Measurements from ENCODE around the gene WFIKKN1. TPM values are rescaled to one million over a fixed set of nuclear protein-coding genes. Genes with fewer than 3 reads are reported as not detected.
A peak's percentile ranks its signal among the peaks of the same experiment; 100 is the strongest.

WFIKKN1 gene
- total and polyA plus RNA-seq, 2 experiments from 2014 or later: 0.43 to 0.88 TPM

DNA sequence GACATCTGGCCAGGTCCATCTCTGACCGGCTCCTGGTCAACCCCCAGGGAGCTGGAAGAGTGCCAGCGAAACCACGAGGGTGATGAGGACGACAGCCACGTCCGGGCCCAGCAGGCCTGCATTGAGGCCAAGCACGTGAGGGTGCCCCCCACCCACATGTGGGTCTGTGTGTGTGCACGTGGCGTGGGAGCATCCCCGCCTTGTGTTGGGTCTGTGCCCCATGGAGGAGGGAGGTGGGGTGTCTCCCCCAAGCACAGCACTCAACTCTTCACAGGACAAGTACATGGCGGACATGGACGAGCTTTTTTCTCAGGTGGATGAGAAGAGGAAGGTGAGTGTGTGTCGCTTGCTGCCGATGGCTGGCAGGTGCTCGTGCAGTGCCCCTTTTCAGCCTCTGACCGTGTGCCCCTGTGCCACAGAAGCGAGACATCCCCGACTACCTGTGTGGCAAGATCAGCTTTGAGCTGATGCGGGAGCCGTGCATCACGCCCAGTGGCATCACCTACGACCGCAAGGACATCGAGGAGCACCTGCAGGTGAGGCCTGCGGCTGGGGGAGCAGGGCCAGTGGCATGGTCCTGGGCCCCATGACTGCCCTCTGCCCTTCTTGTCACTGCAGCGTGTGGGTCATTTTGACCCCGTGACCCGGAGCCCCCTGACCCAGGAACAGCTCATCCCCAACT, 51.1 kb downstream of the WFIKKN1 start:
- Histone ChIP-seq H3K79me2 (peaks cover 32% of the 10 kb centered on the region), H3K27ac (no peak overlapping the region), H3K9me3 (ENCODE audit: low read depth) (no peaks in the 10 kb centered on the region), H3K9me2 (replicated peaks; ENCODE audit: insufficient read depth) (no peaks in the 10 kb centered on the region), H2AFZ (no peak overlapping the region), H3K4me1 (ENCODE audit: insufficient read depth) (peaks cover 32% of the 10 kb centered on the region), H3K36me3 (replicated peaks; ENCODE audit: insufficient read depth, low read depth) (no peaks in the 10 kb centered on the region), H3K4me2 (peak overlapping the region; percentile 99), H3K4me3 (no peak overlapping the region), H4K20me1 (ENCODE audit: insufficient read depth, poor library complexity, severe bottlenecking) (peaks cover 27% of the 10 kb centered on the region), H3K27me3 (no peaks in the 10 kb centered on the region)
- no peak for DNase-seq (ENCODE audit: low spot score)
- no peak for TF ChIP-seq EZH2 (IDR thresholded peaks at IDR 0.05; ENCODE audit: borderline replicate concordance)
- TF ChIP-seq, protein P1, sequence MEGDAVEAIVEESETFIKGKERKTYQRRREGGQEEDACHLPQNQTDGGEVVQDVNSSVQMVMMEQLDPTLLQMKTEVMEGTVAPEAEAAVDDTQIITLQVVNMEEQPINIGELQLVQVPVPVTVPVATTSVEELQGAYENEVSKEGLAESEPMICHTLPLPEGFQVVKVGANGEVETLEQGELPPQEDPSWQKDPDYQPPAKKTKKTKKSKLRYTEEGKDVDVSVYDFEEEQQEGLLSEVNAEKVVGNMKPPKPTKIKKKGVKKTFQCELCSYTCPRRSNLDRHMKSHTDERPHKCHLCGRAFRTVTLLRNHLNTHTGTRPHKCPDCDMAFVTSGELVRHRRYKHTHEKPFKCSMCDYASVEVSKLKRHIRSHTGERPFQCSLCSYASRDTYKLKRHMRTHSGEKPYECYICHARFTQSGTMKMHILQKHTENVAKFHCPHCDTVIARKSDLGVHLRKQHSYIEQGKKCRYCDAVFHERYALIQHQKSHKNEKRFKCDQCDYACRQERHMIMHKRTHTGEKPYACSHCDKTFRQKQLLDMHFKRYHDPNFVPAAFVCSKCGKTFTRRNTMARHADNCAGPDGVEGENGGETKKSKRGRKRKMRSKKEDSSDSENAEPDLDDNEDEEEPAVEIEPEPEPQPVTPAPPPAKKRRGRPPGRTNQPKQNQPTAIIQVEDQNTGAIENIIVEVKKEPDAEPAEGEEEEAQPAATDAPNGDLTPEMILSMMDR (IDR thresholded peaks at IDR 0.05; ENCODE audit: poor library complexity): no peak
- no peak for TF ChIP-seq EZH2phosphoT487 (IDR thresholded peaks at IDR 0.05; ENCODE audit: low read depth, severe bottlenecking, unreplicated experiment)
- 93% methylated on average over 28 of the region's 28 CpGs for WGBS (ENCODE audit: low lambda C conversion rate, missing lambda C conversion rate)

DNA sequence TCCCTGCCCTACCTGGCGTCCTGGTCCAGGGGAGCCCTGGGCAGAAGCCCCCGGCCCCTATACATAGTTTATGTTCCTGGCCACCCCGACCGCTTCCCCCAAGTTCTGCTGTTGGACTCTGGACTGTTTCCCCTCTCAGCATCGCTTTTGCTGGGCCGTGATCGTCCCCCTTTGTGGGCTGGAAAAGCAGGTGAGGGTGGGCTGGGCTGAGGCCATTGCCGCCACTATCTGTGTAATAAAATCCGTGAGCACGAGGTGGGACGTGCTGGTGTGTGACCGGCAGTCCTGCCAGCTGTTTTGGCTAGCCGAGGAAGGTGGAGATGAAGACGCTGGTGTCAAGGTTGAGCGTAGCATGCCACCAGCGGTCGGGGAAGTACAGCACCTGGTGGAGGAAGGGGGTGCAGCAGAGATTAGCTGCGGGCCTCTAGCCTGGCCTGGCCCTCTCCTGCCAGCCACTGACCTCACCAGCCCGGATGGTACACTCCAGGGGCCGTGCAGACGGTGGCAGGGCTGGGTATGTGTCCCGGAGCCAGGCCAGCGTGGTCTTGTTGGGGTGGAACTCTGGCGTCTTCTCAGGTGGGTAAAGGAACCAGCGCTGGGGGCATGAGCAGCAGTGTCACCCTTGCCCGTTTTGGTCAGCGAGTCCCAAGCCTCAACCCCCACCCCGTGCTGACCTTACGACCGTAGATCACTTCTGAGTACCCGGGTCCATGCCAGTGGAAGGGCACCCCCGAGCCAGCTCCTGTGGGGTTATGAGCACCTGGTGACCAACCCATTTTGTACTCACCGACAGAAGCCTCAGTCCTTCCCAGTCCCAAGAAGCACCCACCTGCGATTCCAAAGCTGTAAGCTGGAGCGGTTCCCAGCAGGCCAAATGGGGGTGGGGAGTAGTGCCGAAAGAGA, 52.0 kb downstream of the WFIKKN1 start:
- no peak overlapping the region for H2AFZ ChIP-seq
- H3K9me3 ChIP-seq (ENCODE audit: low read depth): no peaks in the 10 kb centered on the region
- H3K36me3 ChIP-seq (replicated peaks; ENCODE audit: insufficient read depth, low read depth): no peaks in the 10 kb centered on the region
- H3K4me2 ChIP-seq: peak overlapping the region; percentile 98
- WGBS (ENCODE audit: low lambda C conversion rate, missing lambda C conversion rate): 90% methylated on average over 36 of the region's 36 CpGs
- DNase-seq (ENCODE audit: low spot score): no peak
- H3K9me2 ChIP-seq (replicated peaks; ENCODE audit: insufficient read depth): no peaks in the 10 kb centered on the region
- H3K4me3 ChIP-seq: no peak overlapping the region
- H4K20me1 ChIP-seq (ENCODE audit: insufficient read depth, poor library complexity, severe bottlenecking): peaks cover 27% of the 10 kb centered on the region
- peaks cover 32% of the 10 kb centered on the region for H3K4me1 ChIP-seq (ENCODE audit: insufficient read depth)
- TF ChIP-seq, protein P1 (IDR thresholded peaks at IDR 0.05; ENCODE audit: poor library complexity): no peak
- TF ChIP-seq EZH2 (IDR thresholded peaks at IDR 0.05; ENCODE audit: borderline replicate concordance) (no peak), EZH2phosphoT487 (IDR thresholded peaks at IDR 0.05; ENCODE audit: low read depth, severe bottlenecking, unreplicated experiment) (no peak)
- no peaks in the 10 kb centered on the region for H3K27me3 ChIP-seq
- H3K27ac ChIP-seq: no peak overlapping the region
- peaks cover 32% of the 10 kb centered on the region for H3K79me2 ChIP-seq

DNA sequence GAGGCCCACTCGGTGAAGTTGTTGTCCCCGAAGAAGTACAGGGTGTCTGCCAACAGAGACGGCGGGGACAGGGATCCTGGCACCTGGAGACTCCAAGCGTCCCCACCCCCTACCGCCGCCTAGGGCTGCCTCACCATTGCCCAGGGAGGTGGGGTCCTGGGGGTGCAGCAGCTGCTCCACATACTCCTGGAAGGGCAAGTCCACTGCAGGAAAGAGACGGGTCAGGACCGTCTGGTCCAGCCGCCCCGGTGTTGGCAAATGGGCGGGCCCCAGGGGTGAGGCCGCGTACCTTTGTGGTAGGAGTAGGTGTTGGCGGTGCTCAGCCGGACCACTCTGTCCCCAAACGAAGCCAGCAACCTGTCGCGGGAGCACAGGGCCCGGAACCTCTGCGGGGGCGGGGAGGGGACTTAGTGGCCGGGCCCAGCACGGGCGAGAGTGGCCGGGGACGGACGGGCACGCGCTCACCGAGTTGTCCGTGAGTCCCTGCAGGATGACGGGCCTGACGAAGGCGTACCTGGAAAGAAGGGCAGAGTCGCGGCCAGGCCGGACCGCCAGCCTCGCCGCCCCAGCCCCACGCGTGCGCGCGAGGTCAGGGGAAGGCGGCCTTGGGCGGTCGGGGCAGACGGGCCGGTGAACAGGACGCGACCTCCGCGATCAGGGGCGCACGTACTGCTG, 52.7 kb downstream of the WFIKKN1 start:
- H3K27ac ChIP-seq: peak overlapping the region; percentile 65
- H3K4me2 ChIP-seq: peak overlapping the region; percentile 98
- H3K9me2 ChIP-seq (replicated peaks; ENCODE audit: insufficient read depth): no peaks in the 10 kb centered on the region
- H3K9me3 ChIP-seq (ENCODE audit: low read depth): no peaks in the 10 kb centered on the region
- H3K36me3 ChIP-seq (replicated peaks; ENCODE audit: insufficient read depth, low read depth): no peaks in the 10 kb centered on the region
- peak overlapping the region; percentile 57 for H3K4me3 ChIP-seq
- TF ChIP-seq, protein P1 (IDR thresholded peaks at IDR 0.05; ENCODE audit: poor library complexity): no peak
- no peak for TF ChIP-seq EZH2 (IDR thresholded peaks at IDR 0.05; ENCODE audit: borderline replicate concordance)
- TF ChIP-seq EZH2phosphoT487 (IDR thresholded peaks at IDR 0.05; ENCODE audit: low read depth, severe bottlenecking, unreplicated experiment): no peak
- peak; percentile 43 for DNase-seq (ENCODE audit: low spot score)
- H3K27me3 ChIP-seq: no peaks in the 10 kb centered on the region
- peaks cover 33% of the 10 kb centered on the region for H3K79me2 ChIP-seq
- WGBS (ENCODE audit: low lambda C conversion rate, missing lambda C conversion rate): 22% methylated on average over 48 of the region's 57 CpGs
- peaks cover 27% of the 10 kb centered on the region for H4K20me1 ChIP-seq (ENCODE audit: insufficient read depth, poor library complexity, severe bottlenecking)
- H3K4me1 ChIP-seq (ENCODE audit: insufficient read depth): peaks cover 32% of the 10 kb centered on the region
- H2AFZ ChIP-seq: peak overlapping the region; percentile 39

Other genes with a start within 250 kb of the WFIKKN1 start
- gene PGAP6, start 249.0 kb upstream of the WFIKKN1 start, total RNA-seq: 130 and 133 TPM in 2 replicates
- gene PGAP6, start 249.0 kb upstream of the WFIKKN1 start, polyA plus RNA-seq: 205 and 229 TPM in 2 replicates
- 168 and 227 TPM in 2 replicates for gene NME4, start 233.8 kb upstream of the WFIKKN1 start, total RNA-seq
- 543 and 611 TPM in 2 replicates for gene NME4, start 233.8 kb upstream of the WFIKKN1 start, polyA plus RNA-seq
- 29.4 and 54.5 TPM in 2 replicates for gene DECR2, start 229.1 kb upstream of the WFIKKN1 start, total RNA-seq
- 80.5 and 107 TPM in 2 replicates for gene DECR2, start 229.1 kb upstream of the WFIKKN1 start, polyA plus RNA-seq
- gene RAB11FIP3, start 205.3 kb upstream of the WFIKKN1 start, total RNA-seq: 39.9 and 47.3 TPM in 2 replicates
- 72.8 and 81.0 TPM in 2 replicates for gene RAB11FIP3, start 205.3 kb upstream of the WFIKKN1 start, polyA plus RNA-seq
- 41.7 and 51.0 TPM in 2 replicates for gene CAPN15, start 103.3 kb upstream of the WFIKKN1 start, total RNA-seq
- 42.7 and 47.9 TPM in 2 replicates for gene CAPN15, start 103.3 kb upstream of the WFIKKN1 start, polyA plus RNA-seq
- gene PRR35, start 70.6 kb upstream of the WFIKKN1 start, total RNA-seq: not detected in 2 replicates
- not detected in 2 replicates for gene PRR35, start 70.6 kb upstream of the WFIKKN1 start, polyA plus RNA-seq
- gene NHLRC4, start 64.0 kb upstream of the WFIKKN1 start, total RNA-seq: 1.0 and 1.2 TPM in 2 replicates
- gene NHLRC4, start 64.0 kb upstream of the WFIKKN1 start, polyA plus RNA-seq: 0.25 and 1.7 TPM in 2 replicates
- 26.7 and 30.0 TPM in 2 replicates for gene PIGQ, start 61.0 kb upstream of the WFIKKN1 start, total RNA-seq
- gene PIGQ, start 61.0 kb upstream of the WFIKKN1 start, polyA plus RNA-seq: 58.6 and 64.6 TPM in 2 replicates
- gene RAB40C, start 40.9 kb upstream of the WFIKKN1 start, total RNA-seq: 28.4 and 30.2 TPM in 2 replicates
- gene RAB40C, start 40.9 kb upstream of the WFIKKN1 start, polyA plus RNA-seq: 30.8 and 32.7 TPM in 2 replicates
- gene METTL26, start 5.3 kb downstream of the WFIKKN1 start, total RNA-seq: 75.4 and 77.9 TPM in 2 replicates
- 151 and 155 TPM in 2 replicates for gene METTL26, start 5.3 kb downstream of the WFIKKN1 start, polyA plus RNA-seq
- 43.0 and 61.4 TPM in 2 replicates for gene MCRIP2, start 10.8 kb downstream of the WFIKKN1 start, total RNA-seq
- gene MCRIP2, start 10.8 kb downstream of the WFIKKN1 start, polyA plus RNA-seq: 95.2 and 100 TPM in 2 replicates
- gene WDR90, start 18.4 kb downstream of the WFIKKN1 start, total RNA-seq: 6.4 and 14.4 TPM in 2 replicates
- 25.1 and 30.3 TPM in 2 replicates for gene WDR90, start 18.4 kb downstream of the WFIKKN1 start, polyA plus RNA-seq
- 41.8 and 63.2 TPM in 2 replicates for gene RHOT2, start 37.1 kb downstream of the WFIKKN1 start, total RNA-seq
- gene RHOT2, start 37.1 kb downstream of the WFIKKN1 start, polyA plus RNA-seq: 158 and 201 TPM in 2 replicates
- gene RHBDL1, start 44.7 kb downstream of the WFIKKN1 start, total RNA-seq: 2.3 and 3.4 TPM in 2 replicates
- gene RHBDL1, start 44.7 kb downstream of the WFIKKN1 start, polyA plus RNA-seq: 4.2 and 8.1 TPM in 2 replicates
- 116 TPM in 2 replicates for gene STUB1, start 49.4 kb downstream of the WFIKKN1 start, total RNA-seq
- 231 and 249 TPM in 2 replicates for gene STUB1, start 49.4 kb downstream of the WFIKKN1 start, polyA plus RNA-seq
- 44.3 and 47.8 TPM in 2 replicates for gene JMJD8, start 53.3 kb downstream of the WFIKKN1 start, total RNA-seq
- 83.4 and 84.3 TPM in 2 replicates for gene JMJD8, start 53.3 kb downstream of the WFIKKN1 start, polyA plus RNA-seq
- 6.7 and 15.1 TPM in 2 replicates for gene WDR24, start 59.4 kb downstream of the WFIKKN1 start, total RNA-seq
- gene WDR24, start 59.4 kb downstream of the WFIKKN1 start, polyA plus RNA-seq: 22.2 and 24.0 TPM in 2 replicates
- 0.07 and 0.28 TPM in 2 replicates for gene FBXL16, start 74.8 kb downstream of the WFIKKN1 start, total RNA-seq
- 0.28 and 0.38 TPM in 2 replicates for gene FBXL16, start 74.8 kb downstream of the WFIKKN1 start, polyA plus RNA-seq
- 8.3 and 22.7 TPM in 2 replicates for gene METRN, start 84.1 kb downstream of the WFIKKN1 start, total RNA-seq
- 68.1 and 80.4 TPM in 2 replicates for gene METRN, start 84.1 kb downstream of the WFIKKN1 start, polyA plus RNA-seq
- gene ANTKMT, start 90.2 kb downstream of the WFIKKN1 start, total RNA-seq: 32.0 and 38.8 TPM in 2 replicates
- 81.0 and 81.8 TPM in 2 replicates for gene ANTKMT, start 90.2 kb downstream of the WFIKKN1 start, polyA plus RNA-seq
- gene CCDC78, start 95.5 kb downstream of the WFIKKN1 start, total RNA-seq: 2.2 and 3.4 TPM in 2 replicates
- gene CCDC78, start 95.5 kb downstream of the WFIKKN1 start, polyA plus RNA-seq: 5.8 and 6.8 TPM in 2 replicates
- 14.5 and 15.5 TPM in 2 replicates for gene HAGHL, start 96.1 kb downstream of the WFIKKN1 start, total RNA-seq
- 31.5 and 32.3 TPM in 2 replicates for gene HAGHL, start 96.1 kb downstream of the WFIKKN1 start, polyA plus RNA-seq
- 28.5 and 39.0 TPM in 2 replicates for gene CIAO3, start 110.0 kb downstream of the WFIKKN1 start, total RNA-seq
- gene CIAO3, start 110.0 kb downstream of the WFIKKN1 start, polyA plus RNA-seq: 42.8 and 61.8 TPM in 2 replicates
- 2.4 and 2.5 TPM in 2 replicates for gene MSLN, start 129.7 kb downstream of the WFIKKN1 start, total RNA-seq
- gene MSLN, start 129.7 kb downstream of the WFIKKN1 start, polyA plus RNA-seq: 5.6 and 8.0 TPM in 2 replicates
- 25.2 and 27.6 TPM in 2 replicates for gene RPUSD1, start 157.4 kb downstream of the WFIKKN1 start, total RNA-seq
- gene RPUSD1, start 157.4 kb downstream of the WFIKKN1 start, polyA plus RNA-seq: 34.5 and 37.8 TPM in 2 replicates
- 5.1 and 9.7 TPM in 2 replicates for gene CHTF18, start 157.6 kb downstream of the WFIKKN1 start, total RNA-seq
- gene CHTF18, start 157.6 kb downstream of the WFIKKN1 start, polyA plus RNA-seq: 18.1 and 21.6 TPM in 2 replicates
- not detected in 2 replicates for gene GNG13, start 169.7 kb downstream of the WFIKKN1 start, total RNA-seq
- gene GNG13, start 169.7 kb downstream of the WFIKKN1 start, polyA plus RNA-seq: not detected in 2 replicates